Posterior vena cava (tissue), 2 donors: ENCODE measurements around the gene VAT1L. TPM values are rescaled to one million over a fixed set of nuclear protein-coding genes. Genes with fewer than 3 reads are reported as not detected.
"Not testable (repeated sequence)": the region's sequence is repeated elsewhere in the genome, so short reads cannot be mapped to it uniquely, and the experiment has no call there.

Source experiments
- DNase-seq: peaks from one replicate; pipeline ENCODE4 v3.0.0-alpha.2; 2020; ENCODE audit warnings: low spot score
- intact Hi-C, 2 donors: fragments of 100-400 bp; cut with DNase I; formaldehyde crosslinking; loops; one replicate each; pipeline versions ENCODE4 v1.14.1 to v1.14.2; 2022 to 2023
- total RNA-seq, 2 donors: library from RNA; stranded (reverse); fragmentation: NEBNext Ultra II Directional; extraction: Animal tissue kit (Norgen Biotek cat#: 25700); gene quantifications; one replicate each; pipeline ENCODE4 v1.2.1, GENCODE V29; 2021
- donor health status: DM: yes; HTN: yes; CAD: no.
- donor health status: DM: yes; HTN: yes; CAD: no.

Gene VAT1L
- total RNA-seq, 2 donors from 2014 or later = 0.23 to 0.33 TPM

DNA sequence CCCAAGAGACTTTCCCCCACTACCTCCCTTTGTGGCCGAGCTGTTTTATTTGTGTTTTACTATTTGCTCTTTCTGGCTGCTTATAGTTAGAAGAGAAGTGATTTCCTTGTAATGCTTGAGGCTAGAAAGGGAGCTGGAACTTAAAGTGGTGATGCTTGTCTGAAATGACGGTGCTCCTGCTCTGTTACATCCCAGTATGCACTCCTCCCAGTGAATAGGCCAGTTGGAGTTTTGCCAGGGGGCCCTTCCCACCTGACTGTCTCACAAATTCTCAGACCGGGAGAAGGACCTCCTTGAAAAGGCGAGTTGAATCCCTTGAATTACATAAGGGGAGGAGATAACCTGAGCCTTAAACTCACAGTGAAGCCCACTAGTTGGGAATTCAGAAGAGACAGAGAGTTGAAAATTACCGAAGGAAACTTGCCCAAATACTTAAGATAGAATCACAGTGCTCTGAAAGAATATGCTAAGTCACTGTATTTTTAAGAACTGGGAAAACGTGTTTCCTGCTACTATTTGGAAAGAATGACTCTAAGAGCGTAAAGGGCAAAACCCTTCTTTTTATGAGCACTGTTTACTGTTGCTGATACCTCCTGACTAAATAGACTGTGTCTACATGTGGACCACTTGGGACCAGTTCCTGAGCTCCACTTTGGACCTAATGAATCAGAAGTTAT is 149.2 kb downstream of the VAT1L start:
- intact Hi-C loops = no loop called here
- DNase-seq = no peak

DNA sequence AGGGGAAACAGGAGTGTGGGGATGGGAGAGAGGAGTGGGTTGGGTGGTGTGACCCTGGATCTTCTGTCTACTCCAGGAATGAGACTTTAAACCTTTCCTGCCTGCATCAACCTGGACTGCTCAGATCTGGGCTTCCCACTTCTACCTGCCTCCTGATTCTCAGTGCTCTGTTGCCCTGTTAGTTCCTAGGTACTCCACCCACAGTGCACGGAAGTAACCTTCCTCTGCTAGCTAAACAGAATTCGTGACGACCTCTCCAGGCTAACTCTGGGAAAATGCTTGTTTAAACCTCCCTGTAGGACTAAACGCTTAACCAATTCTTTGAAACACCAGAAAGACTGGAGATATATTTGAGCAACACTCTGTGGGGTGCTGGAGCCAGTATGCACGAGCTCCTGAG is 150.5 kb downstream of the VAT1L start:
- intact Hi-C loops = no loop called here

DNA sequence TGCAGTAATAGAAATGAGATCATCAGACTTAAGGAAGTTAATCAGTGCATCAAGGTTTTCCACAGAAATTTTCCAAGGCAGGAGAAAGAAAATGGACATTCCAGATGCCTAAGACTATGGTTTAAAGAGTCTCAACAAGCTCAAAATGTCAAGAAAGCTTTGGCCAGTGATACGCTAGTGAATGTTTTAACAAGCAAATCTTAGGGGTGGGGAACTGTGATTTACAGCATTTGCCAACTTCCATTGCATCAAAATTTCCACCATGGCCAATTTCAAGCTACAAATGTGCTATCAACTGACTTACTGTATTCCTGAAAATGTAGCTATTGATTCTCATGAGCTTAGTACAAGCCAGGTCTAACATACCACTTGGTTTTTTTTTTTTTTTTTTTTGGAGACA is 151.6 kb downstream of the VAT1L start:
- DNase-seq = no peak
- intact Hi-C loops = no loop called here

More for the DNA sequence above, 150.5 kb downstream of the VAT1L start:
- DNase-seq = no peak

DNA sequence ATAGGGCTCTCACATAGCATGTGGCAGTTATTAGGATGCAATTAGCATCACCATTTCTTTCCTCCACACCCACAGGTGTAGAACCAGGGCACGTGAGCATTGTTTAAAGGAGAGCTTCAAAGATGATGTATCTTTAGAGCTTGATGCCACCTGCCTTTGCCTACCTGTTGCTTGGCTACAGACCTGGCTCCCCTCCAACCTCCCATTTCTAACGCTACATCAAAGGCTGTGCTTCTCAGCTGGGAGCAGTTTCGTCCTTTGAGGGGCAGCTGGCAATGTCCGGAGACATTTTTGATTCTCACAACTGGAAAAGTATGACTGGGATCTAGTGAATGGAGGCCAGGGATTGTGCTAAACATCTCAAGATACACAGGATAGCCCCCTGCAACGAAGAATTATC is 155.4 kb downstream of the VAT1L start:
- no peak for DNase-seq
- intact Hi-C loops = no loop called here

DNA sequence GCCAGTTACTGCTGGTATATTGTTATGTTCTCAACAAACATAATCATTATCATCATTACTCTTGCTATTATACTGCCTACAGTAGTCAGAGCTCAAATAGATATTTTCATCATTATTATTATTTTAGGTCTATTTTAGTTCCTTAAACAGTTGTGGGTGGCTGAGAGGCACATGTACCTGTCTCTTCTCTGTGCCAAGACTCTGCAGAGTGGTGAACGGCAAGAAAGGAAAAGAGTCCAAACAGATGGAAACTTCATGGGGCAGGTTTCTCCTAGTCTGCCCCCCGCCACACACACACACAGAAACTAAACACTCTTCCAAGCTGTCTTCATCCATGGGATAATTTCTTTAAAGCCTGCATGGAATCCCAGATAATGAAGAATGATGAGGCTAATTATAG is 156.3 kb downstream of the VAT1L start:
- no peak for DNase-seq
- intact Hi-C loops = no loop called here

DNA sequence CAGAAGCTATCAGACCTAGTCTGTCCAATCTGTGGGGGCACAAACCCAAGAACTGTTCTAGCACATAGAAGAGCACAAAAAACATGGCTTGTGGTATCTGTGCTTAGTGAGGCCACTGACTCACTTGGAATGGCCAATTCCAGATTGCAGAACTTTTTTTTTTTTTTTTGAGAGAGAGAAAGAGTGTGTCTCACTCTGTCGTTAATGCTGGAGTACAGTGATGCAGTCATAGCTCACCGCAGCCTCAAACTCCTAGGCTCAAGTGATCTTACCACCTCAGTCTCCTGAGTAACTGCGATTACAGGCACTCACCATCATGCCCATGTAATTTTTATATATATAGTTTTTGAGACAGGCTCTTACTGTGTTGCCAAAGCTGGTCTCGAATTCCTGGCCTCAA is 156.8 kb downstream of the VAT1L start:
- intact Hi-C loops = no loop called here
- no peak for DNase-seq

DNA sequence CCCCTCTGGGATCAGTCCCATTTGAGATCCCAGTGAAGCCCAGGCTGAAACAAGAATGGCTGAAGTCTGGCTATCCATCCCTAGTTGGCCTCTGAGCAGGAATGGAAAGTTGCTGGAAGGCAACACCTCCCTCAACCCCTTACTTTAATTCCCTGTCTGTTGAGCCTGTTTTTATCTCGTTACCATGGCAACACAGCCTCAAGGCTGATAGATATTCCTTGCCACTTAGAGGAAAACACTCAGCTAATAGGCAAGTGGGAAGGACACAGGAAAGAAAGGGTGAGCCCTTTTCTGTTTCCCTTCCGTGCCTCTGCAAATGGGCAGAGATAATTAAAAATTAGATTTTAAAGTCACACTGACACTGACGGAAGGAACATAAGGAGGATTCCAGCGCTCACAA is 158.5 kb downstream of the VAT1L start:
- no peak for DNase-seq
- intact Hi-C loops = no loop called here

DNA sequence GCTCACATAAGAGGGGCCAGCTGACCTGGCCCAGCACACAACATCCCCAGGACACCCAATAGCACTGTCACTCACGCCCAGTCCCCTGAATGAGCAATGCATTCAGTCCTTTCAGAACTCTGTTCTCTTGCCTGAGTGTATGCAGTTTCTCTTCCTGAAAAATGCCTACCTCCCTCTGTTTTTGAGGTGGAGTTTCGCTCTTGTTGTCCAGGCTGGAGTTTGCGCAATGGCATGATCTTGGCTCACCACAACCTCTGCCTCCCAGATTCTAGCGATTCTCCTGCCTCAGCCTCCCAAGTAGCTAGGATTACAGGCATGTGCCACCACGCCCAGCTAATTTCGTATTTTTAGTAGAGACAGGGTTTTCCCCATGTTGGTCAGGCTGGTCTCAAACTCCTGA is 159.2 kb downstream of the VAT1L start:
- DNase-seq, intact Hi-C loops: not testable (repeated sequence)

DNA sequence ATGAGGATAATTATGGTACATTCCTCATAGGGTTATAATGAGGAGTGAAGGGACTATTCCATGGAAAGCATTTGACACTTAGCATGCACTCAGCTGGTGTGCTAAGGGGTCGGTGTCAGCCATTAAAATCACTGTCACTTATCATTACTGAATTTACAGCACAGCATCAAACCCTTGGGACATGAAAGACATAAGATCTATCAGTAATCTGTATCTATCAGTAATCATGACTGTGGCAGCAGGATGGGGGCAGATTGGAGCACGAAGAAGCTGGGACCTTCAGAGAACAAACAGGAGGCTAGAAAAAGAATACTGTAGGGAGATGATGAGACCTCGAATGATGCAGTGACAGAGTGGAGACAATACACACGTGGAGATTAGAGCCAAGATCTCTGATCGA is 160.5 kb downstream of the VAT1L start:
- DNase-seq = no peak
- intact Hi-C loops = no loop called here

DNA sequence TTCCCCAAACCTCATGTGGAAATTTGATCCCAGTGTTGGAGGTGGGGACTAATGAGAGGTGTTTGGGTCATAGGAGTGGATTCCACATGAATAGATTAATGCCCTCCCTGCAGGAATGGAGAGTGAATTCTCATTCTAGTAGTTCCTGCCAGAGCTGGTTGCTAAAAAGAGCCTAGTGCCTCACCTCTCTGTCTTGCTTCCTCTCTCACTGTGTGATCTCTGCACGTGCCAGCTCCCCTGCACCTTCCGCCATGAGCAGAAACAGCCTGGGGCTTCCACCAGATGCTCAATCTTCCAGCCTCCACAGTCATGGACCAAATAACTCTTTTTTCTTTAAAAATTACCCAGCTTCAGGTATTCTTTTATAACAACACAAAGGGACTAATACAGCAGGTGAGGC is 161.1 kb downstream of the VAT1L start:
- intact Hi-C loops = no loop called here
- DNase-seq = no peak

DNA sequence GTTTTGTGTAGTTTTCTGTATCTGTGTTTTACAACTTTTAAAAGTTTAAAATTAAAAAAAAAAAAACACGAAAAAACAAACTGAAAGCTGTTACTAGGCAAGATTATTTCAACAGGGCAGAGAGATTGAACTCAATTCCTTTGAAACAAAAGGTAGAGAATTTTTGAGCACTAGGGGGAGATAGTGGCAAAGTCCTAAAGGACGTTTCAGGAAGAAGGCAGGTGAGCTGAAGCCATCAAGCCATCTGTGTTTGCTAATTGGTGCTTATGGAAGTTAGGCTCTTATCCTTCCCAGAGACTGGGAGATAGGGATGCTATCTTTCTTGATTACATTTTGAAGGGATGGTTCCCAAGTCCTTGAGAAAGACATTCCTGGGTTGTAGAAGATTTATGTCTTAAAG is 163.4 kb downstream of the VAT1L start:
- intact Hi-C loops = no loop called here
- no peak for DNase-seq

DNA sequence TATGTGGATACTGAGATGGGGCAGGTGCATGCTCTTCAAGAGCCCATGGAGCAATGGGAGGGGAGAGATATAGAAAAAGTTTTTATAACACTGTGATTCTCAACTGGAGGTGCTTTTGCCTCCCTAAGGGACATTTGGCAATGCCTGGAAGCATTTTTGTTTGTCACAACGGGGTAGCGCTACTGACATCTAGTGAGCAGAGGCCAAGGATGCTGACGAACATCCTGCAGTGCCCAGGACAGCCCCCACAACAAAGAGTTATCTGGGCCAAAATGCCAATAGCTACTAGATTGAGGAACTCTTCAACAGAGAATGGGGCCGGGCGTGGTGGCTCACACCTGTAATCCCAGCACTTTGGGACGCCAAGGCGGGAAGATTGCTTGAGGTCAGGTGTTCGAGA is 166.8 kb downstream of the VAT1L start:
- DNase-seq = no peak

DNA sequence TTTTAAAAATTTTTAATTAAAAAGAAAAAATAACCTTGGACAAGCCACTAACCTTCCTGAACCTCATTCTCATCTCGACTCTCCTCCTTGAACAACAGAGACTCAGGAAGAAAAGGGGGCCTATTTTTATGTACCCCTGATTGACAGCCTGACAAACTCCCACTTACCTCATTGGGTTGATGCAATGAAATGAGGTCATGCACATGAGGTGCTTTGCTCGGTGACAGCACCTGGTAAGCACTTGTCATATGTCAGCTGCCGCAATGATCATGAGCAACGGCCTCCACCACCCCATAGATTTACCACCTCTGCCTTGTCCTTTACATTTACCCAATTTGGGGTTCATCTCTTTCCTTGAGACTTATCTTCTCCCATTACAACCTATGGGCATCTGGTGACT is 167.9 kb downstream of the VAT1L start:
- intact Hi-C loops = no loop called here
- no peak for DNase-seq

More for the DNA sequence above, 166.8 kb downstream of the VAT1L start:
- intact Hi-C loops = no loop called here

DNA sequence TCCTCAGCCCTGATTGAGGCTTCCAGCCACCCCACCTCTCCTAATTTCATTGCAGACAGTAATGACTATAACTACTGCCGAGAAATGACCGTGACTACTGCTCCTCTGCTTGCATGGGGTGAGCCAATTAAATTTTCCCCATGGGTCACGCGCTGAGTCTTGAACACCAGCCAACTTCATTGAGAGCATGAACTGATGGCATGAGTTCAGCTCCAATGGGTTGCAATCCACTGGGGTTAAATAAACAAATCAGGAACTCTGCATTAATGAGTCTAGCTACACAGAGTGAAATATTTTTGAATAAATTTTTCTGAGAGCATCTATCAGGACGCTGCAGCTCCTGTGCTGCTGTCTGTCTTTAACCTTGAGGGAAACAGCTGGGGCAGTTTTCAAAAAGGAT is 172.4 kb downstream of the VAT1L start:
- intact Hi-C loops = no loop called here
- DNase-seq = no peak

DNA sequence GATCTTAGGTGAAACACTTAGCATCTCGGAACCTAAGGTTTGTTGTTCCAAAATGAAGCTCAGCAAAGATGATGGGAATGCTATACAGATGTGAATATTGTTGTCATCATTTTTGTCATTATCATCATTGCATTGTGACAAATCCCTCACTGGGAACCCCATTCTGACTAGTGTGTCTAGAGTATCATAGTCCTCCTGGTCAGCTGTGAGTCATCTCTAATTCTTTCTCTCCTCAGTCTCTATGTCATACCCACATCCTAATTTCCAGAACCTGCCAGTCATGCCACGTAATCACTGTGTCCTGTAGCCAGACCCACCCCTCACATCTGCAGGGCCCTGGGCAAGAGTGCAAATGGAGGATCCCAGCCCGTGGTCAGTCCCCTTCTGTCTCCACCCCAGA is 173.4 kb downstream of the VAT1L start:
- no peak for DNase-seq
- intact Hi-C loops = no loop called here

DNA sequence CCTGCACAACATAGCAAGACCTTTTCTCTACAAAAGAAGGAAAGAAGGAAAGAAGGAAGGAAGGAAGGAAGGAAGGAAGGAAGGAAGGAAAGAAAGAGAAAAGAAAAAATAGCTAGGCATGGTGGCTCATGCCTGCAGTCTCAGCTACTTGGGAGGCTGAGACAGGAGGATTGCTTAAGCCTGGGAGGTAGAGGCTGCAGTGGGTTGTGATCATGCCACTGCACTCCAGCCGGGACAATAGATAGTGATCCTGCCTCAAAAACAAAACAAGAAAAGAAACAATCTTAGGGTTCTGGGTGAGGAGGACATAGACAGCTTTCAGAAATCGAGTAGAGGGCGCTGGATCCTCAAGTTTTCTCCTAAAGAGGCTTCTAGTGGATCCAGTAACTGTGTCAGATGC is 174.3 kb downstream of the VAT1L start:
- intact Hi-C loops = no loop called here
- DNase-seq = no peak

DNA sequence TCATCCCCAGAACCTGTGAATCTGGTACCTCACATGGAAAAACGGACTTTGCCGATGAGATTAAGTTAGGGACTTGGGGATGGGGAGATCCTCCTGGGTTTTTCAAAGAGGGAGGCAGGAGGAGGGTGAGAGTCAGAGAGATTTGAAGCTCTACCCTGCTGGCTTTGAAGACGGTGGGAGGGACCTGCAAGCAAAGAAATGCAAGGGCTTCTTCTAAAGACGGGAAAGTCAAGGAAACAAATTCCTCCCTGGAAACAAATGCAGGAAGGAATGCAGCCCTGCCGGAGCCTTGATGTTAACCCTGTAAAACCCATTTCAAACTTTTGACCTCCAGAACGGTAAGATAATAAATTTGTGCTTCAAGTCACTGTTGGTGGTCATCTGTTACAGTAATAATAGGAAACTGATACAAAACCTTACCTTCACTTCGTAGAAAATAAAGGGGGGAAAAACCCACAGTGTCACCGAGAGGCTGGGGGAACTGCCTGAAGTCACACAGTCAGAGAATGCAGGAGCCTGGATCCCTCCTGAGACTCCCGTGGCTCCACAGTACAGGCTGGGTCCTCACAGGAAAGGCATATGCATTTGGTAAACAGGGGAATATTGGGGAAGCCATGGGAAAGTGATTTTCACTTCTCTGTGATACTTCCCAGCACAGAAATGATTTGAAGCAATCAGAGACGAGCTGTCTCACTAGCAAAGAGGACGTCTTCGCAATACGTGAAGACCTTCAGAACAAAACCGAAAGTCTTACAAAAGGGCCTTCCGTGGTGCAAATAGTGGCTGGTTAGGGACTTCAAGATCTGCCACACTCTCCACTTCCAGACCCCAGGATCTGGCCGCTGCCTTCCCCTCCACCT is 175.1 kb downstream of the VAT1L start:
- intact Hi-C loops = no loop called here
- DNase-seq = no peak

DNA sequence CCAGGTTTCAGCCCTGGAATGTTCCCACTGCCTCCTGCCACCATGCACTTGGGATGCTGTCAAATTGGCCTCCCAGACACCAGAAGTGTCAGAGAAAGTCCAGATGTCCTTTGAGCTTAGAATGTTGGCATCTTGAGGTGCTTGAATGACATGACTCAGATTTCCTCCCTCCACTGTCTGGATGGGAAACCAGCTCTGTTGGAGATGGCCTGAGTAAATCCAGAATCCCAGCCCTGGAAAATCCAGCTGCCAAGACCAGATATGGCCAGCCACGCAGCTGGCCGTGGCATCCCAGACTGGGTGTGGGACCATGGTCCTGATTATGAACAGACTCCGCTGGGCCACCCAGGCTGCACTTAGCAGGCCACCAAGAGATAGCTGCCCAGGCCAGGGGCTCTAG is 177.0 kb downstream of the VAT1L start:
- DNase-seq = no peak
- intact Hi-C loops = no loop called here

DNA sequence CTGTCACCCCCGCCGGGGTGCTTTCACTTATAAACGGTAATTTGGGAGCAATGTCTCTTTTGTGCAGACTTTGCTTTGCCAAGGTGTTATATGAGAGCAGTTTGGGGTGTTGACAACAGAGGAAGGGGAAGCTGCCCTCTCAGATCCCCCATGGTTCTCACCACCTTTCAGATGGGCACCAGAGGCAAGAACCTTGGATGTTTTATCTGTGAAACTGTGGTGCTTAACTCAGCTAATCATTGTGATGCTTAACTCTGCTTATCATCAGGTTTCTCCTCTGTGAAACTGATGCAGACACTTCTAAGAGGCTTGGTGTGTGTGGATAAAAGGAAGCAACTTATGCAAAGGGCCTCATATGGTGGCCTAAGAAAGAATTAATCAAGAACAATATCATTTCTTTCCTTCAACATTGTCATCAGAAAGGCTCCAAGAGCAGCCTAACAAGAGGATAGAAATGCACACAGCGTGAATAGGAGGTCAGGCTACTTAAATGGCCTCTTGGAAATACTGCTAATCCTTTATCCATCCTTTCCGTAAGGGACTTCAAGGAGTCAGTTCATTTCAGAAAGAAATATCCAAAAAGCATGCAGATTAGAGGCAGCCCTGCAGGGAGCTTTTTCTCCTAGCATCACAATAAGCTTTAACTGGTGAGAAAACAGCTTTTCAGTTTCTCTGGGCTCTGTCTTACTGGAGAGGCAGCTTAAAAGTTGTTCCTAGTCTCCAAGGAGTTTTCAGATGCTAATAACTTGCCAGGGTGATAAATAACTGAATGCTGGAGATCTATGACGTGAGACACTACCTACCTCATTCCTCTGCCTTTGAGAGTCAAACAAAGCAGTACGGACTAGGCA is 178.9 kb downstream of the VAT1L start:
- no peak for DNase-seq
- intact Hi-C loops = no loop called here

DNA sequence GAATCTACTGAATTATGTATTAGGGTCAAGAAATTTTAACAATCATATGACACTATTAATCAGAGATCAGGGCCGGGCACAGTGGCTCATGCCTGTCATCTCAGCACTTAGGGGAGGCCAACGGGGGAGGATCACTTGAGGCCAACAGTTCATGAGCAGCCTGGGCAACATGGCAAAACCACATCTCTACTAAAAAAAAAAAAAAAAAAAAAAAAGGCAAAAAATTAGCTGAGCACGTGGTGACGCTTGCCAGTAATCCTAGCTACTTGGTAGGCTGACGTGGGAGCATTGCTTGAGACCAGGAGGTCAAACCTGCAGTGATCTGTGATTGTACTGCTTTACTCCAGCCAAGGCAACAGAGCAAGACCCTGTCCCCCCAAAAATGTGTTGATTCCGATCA is 181.5 kb downstream of the VAT1L start:
- DNase-seq = peak; percentile 8
- intact Hi-C loops = loop anchor here (5.0 kb wide), 1 partner anchor 293 kb away; no protein-coding TSS in a partner anchor
